Putamen (tissue), 1 donor: ENCODE data around the gene IGFBP7.

Experiments
- DNase-seq: peaks from one replicate; pipeline ENCODE4 v3.0.0-alpha.2; 2016; ENCODE audit warnings: low spot score

The IGFBP7 gene

DNA sequence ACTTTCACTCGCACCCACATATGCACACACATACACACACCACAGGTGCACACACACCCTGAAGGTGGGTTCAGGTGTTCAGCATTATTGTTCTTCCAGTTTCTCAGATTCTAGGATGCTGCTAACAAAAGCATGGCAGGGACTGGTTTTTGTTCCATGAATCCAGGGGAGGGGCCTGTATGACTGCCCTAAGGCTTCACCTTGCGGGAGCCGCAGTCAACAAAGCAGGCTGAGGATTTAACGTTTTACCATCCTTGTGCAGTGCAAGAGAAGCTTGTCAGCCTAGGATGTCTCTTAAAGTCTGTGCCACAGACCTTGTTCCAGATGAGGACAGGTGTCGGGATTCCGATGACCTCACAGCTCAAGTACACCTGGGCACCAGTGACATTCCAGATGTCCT lies 69.7 kb downstream of the IGFBP7 start:
- DNase-seq: no peak

DNA sequence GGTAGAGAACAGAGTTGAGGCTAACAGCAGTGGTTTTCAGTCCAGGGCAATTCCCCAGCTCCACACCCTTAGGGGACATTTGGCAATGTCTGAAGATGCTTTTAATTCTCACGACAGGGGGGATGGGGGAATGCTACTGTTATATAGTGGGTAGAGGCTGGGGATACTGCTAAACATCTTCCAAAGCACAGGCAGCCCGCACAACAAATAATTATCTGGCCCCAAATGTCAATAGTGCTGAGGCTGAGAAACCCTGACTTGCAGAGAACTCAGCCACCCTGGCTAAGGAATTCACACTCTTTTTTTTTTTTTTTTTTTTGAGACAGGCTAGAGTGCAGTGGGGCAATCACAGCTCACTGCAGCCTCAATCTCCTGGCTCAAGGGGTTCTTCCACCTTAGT lies 70.8 kb downstream of the IGFBP7 start:
- DNase-seq: no peak

DNA sequence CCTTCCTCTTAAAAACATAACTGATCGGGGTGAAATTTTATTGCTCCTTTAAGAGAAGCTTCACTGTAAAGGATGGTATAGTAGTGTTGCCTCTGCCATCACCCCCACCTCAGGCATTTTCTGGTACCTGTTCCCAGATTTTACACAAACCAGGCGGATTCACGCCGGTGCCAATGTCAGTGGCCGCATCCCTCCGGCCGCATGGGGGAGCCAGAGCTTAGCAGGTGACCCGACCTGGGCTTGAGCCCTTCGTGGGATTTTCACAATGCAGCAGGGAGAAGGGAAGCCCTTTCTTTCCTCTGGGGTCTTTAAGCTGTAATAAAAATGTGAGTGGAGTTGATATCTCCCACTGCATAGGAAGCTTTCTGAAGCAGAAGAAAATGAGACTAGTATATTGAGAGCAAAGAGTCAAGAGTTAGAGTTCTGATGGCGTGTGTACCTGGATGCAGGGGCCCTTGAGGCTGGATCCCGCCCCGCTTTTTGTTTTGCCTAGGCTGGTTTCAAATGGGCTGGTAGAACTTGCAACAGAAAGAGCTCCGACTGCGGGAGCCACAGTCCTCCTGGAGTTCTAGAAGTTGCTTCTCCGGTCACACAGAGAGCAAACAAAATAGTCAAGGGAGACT lies 72.1 kb downstream of the IGFBP7 start:
- peak; percentile 62 for DNase-seq

DNA sequence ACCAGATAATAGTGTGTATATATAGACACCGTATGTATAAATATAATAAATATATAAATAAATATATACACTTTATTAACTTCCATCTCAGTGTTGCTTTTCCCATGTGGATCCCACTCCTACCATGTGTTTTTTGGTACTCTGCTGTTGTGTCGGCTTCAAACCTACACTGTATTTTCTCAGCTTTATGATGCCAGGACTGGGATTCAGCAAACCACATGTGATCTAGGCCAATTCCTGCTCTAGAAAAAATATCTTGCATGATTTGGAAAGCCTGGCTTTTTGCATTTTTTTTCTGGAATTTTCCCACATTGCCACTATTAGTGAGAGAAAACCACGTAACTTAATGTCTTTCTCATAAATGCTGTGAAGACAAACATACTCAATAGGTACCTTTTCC lies 75.7 kb downstream of the IGFBP7 start:
- DNase-seq: no peak

DNA sequence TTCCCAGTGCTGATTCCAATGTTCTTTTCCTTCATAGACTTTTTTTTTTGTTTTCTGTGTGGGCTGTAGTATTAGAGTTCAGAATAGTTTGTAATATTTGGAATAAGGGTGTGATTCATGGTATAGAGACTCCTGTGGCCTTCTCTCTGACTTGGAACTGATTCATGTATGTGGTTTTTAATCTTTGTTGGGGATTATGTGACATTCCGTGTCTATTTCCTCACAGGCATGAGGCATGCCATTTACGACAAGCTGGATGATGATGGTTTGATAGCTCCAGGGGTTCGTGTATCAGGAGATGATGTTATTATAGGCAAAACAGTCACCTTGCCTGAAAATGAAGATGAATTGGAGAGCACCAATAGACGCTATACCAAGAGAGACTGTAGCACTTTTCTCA lies 87.1 kb downstream of the IGFBP7 start:
- no peak for DNase-seq

DNA sequence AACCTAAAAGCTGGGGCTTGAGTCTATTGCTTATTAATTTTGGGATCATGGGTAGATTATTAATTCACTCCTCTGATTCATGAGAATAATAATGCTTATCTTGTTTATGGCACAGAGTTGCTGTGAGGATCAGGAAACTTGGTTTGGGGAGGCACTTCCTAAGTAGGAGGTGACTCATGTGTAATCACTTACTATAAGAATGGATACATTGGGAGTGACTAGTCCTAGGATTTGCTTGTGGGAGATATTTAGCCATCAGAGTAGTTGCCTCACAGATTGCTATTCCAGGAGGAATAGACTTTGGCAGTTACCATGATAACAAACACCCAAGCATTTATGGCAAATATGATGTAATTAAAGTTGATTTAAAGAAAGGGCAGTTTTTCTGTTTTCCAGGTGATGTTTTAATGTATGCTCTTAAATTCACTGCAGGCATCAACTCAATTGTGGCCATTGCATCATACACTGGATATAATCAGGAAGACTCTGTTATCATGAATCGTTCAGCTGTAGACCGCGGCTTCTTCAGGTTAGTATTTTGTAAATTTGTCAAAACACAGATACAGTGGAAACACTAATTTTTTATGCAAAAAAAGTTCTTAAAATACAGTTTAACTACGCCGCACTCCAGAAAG lies 89.6 kb downstream of the IGFBP7 start:
- no peak for DNase-seq

DNA sequence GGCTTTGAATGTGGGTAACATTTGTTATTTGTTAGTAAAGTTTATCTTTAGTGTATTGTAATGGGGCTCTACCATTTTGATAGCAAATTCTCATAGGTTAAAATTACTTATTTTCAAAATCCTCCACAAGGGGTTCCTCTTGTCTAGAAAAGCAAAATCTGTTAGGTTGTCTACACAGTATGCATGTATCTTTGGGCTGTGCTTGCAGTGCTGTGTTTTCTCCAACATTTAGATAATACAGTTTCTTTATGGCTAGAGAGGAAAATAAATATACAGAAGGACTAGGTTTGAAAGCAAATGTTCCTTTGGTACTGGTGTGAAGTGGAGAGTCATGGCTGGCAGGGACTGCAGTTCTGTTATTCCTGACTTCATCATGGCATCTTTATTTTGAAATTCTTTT lies 91.2 kb downstream of the IGFBP7 start:
- no peak for DNase-seq

DNA sequence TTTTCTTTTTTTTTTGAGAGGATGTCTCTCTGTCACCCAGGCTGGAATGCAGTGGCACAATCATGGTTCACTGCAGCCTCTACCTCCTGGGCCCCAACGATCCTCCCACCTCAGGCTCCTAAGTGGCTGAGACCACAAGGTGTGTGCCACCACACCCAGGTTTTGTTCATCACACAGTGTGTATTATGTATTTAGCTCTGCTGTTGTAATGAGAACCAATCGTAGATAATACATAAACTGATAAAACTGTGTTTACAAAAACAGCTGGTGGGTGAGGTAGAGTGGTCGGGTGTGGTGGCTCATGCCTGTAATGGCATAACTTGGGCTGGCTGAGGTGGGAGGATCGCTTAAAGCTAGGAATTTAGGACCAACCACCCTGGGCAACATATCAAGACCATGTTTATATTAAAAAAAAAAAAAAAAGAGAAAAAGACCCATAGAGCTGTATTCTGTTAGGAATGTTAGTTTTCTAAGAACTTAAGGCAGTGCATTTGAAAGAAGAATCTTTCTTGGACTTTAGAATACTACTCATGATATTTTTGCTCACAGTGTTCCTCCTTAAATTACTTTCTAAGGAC lies 96.6 kb downstream of the IGFBP7 start:
- no peak for DNase-seq

DNA sequence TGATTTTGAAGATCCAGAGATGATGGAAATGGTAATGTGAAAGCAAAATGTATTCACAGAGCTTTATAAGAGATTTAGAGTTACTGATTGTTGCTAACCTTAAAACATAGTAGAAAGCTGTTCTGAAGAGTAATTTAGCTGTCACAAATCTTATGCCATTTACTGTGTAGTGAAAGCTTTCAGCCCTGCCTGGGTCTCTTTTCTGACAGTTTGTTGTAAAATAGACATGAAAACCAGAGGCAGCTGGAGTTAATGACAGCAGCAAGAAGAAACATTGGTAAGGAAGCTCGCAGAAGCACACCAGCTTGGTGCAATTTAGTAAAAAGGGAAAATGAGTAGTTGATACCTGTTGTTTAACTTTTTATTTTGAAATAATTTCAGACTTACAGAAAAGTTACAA lies 110.4 kb downstream of the IGFBP7 start:
- DNase-seq: no peak

DNA sequence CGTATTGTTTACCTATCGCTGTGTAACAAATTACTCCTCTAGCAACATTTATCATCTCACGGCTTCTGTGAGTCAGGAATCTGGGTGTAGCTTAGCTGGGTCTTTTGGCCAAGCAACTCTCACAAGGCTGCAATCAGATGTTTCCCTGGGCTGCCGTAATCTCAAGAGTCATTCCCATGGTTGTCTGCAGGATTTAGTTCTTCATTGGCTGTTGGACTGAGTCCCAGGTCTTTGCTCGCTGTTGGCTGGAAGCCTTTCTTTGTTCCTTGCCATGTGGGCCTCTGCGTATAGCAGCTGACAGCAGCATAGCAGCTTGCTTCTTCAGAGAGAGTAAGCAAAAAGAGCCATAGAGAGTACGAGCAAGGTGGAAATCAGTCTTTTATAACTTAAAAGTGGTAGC lies 114.7 kb downstream of the IGFBP7 start:
- peak; percentile 83 for DNase-seq

DNA sequence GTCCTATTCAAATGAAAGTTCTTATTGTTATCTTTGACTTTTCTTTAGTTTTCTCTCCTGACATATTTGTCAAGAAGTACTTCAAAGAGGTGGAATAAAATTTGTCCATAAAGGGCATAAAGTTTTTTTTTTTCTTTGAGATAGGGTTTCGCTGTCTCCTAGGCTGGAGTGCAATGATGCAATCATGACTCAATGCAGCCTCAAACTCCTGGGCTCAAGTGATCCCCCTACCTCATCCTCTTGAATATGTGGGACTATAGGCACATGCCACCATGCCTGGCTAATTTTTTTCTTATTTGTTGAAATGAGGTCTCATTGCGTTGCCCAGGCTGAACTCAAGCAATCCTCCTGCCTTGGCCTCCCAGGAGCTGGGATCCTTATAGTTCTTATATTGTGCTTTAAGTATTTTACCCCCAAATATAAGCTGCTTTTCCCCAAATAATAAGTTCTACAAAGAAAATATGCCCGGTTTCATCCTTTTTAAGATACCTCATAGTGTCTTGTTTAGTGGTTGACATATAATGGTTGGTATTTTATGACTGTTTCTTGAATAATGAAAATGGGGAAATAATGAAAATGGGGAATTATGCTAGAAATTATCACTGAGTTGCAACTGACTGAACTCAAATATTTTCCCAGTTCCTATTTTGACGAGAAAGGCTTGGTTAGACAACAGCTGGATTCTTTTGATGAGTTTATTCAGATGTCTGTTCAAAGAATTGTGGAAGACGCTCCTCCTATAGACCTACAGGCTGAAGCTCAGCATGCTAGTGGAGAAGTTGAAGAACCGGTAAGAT lies 119.9 kb downstream of the IGFBP7 start:
- no peak for DNase-seq

DNA sequence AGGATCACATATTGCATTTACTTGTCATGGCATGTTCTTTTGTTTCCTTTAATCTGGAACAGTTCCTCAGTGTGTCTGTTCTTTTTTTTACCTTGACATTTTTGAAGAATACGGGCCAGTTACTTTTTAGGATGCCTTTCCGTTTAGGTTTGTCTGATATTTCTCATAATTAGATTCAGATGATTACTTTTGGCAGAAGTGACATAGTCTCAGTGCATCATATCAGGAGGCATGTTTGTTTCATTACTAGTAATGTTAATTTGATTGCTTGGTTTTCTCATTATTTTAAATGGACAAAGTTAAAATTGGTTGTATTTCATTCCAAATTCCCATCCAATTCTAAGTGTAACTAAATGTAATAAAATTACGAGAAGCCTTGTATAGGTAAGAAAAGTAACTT lies 123.2 kb downstream of the IGFBP7 start:
- no peak for DNase-seq

DNA sequence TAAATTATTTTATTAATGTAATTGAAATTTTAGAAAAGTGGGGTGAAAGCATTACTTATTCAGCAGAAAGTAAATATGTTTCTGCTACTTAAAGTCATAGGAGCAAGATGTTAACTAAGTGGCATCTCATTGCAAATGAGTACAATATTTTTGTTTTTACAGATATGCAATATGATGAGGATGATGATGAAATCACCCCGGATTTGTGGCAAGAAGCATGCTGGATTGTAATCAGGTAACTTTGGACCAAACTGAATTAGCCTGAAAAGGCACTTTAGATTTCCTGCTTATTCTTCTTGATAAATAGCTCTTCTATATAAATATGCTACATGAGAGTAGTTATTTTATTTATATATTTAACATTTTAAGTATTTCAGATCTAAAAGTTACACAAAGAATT lies 124.0 kb downstream of the IGFBP7 start:
- DNase-seq: no peak

DNA sequence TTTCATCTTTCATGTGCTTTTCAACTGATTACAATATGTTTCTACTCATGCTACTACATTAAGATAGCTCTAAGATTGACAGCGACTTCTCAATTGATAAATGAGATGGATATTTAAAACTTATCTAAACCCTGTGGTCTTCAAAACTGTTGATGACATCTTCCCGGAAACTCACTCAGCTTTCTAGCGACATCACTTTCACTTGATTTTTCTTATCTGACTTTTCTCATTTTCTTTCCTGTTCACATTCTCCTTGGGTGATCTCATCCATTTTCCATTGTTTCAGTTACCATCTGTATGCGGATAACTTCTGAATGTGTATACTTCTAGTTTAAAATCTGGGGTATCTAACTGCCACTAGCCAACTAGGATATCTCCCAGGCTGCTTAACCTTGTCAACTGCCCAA lies 128.4 kb downstream of the IGFBP7 start:
- no peak for DNase-seq
